ENCODE results near the gene CLK3.

CLK3 gene

DNA sequence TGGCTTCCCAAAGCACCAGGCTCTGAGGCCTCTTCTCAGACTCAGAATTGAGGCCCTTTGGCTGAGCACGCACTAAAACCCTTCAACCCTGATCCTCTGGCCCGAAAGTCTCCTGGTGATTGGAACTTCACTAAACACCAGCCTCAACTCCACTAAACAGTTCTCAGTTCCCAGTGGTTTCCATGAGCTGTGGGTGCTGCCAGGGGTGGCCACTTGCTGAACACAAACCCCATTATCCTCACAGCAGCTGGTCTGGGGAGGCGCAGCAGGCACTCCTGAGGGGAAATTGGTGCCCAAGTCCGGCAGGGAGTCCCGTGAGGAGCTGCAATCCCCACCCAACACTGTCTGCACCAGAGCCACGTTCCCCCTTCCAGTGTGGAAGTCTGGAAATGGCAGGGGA, 3.8 kb upstream of the CLK3 start:
- Mint-ChIP-seq H3K9me3 (no peaks in the 10 kb centered on the region), H3K4me3 (no peak overlapping the region), H3K27ac (no peak overlapping the region), H3K36me3 (peaks cover 27% of the 10 kb centered on the region), H3K4me1 (peaks cover 27% of the 10 kb centered on the region)
- ATAC-seq: no peak
- no peak for DNase-seq (ENCODE audit: low spot score in 2 of 2)

- ATAC-seq: no peak
- H3K4me3 Mint-ChIP-seq: peak overlapping the region; percentile 88
These were observed 3.0 kb upstream of the CLK3 start for GRCh38 chr15:74612677-74613076.

DNA sequence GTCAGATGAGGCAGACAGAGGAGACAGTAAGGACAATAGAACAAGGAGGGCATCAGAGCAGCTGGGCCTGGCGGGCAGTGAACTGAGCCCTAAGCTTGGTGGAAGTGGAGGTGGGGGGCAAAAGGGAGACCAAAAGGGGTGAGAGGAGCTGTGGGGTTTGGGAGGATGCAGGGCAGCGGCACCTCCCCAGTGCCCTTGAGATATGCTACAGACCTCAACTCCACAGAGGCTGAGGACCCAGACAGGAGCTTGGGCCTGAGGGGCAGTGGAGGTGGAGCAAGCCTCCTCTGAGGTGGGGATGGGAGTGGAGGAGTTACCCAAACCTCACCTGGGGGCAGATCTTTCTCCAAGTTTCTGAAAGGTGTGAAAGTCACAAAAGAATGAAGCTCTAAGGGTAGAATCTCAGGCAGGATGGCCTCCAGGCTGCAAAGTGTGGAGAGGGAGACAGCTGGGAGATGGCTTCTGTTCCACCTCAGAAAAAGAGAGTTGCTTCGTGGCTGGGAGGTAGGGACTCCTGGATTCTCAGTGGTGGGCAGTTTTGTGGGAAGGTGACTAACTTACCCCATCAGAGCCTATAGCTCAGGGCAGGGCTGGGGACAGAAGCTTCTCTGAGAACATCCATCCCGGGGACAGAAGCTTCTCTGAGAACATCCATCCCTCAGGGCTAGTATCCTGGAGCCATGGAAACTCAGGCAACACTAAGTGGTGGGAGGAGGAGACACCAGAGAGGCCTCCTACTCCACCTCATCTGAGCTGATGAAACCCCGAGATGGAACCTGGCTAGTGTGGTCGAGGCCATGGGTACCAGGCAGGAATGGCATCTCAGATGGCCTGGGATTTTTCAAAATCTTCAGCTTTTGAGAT, 2.3 kb upstream of the CLK3 start:
- ATAC-seq: no peak
- peaks cover 42% of the 10 kb centered on the region for H3K4me1 Mint-ChIP-seq
- no peak for DNase-seq (ENCODE audit: low spot score in 2 of 2)
- H3K36me3 Mint-ChIP-seq: peaks cover 32% of the 10 kb centered on the region
- peak overlapping the region; percentile 88 for H3K4me3 Mint-ChIP-seq
- no peaks in the 10 kb centered on the region for H3K9me3 Mint-ChIP-seq
- H3K27ac Mint-ChIP-seq: peak overlapping the region; percentile 83

More at GRCh38 chr15:74612677-74613076, 3.0 kb upstream of the CLK3 start:
- Mint-ChIP-seq H3K36me3 (peaks cover 26% of the 10 kb centered on the region), H3K4me1 (peaks cover 36% of the 10 kb centered on the region), H3K9me3 (no peaks in the 10 kb centered on the region), H3K27ac (peak overlapping the region; percentile 83)
- no peak for DNase-seq (ENCODE audit: low spot score in 2 of 2)

DNA sequence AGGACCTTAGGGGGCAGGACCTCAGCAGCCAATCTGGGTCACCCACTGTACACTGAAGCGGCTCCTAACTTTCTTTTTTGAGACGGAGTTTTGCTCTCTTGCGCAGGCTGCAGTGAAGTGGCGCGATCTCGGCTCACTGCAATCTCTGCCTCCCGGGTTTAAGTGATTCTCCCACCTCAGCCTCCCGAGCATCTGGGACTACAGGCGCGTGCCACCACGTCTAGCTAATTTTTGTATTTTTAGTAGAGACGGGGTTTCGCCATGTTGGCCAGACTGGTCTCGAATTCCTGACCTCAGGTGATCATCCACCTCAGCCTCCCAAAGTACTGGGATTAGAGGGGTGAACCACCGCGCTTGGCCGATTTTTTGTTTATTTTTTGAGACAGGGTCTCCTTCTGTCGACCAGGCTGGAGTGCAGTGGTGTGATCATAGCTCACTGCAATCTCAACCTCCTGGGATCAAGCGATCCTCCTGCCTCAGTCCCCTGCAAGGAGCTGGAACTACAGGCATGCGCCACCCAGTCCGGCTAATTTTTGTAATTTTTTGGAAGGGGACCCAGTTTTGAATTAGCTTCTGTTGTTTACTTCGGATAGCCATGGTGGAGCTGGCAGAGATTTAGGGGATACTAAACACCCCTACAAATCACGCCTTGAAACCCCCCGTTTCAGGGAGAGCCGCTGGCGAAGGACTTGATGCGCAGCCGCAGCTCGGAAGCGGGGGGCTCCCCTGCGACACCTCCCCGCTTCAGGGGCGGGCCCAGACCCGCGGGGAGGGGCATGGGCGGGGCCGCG, 1.5 kb upstream of the CLK3 start:
- peaks cover 36% of the 10 kb centered on the region for H3K36me3 Mint-ChIP-seq
- DNase-seq (ENCODE audit: low spot score in 2 of 2) (no peak), ATAC-seq (no peak)
- peak overlapping the region; percentile 96 for H3K27ac Mint-ChIP-seq
- H3K4me3 Mint-ChIP-seq: peak overlapping the region; percentile 88
- peaks cover 50% of the 10 kb centered on the region for H3K4me1 Mint-ChIP-seq
- no peaks in the 10 kb centered on the region for H3K9me3 Mint-ChIP-seq

- Mint-ChIP-seq H3K27ac (peak overlapping the region; percentile 96), H3K36me3 (peaks cover 44% of the 10 kb centered on the region), H3K4me3 (peak overlapping the region; percentile 88), H3K9me3 (no peaks in the 10 kb centered on the region), H3K4me1 (peaks cover 58% of the 10 kb centered on the region)
- DNase-seq (ENCODE audit: low spot score in 2 of 2) (peak; percentile 91 to 93), ATAC-seq (peak; percentile 75)
These were observed 710 bp upstream of the CLK3 start for GRCh38 chr15:74614744-74615507.

- peak; percentile 29 to 74 for DNase-seq (ENCODE audit: low spot score in 2 of 2)
- H3K4me3 Mint-ChIP-seq: peak overlapping the region; percentile 88
- H3K4me1 Mint-ChIP-seq: peaks cover 73% of the 10 kb centered on the region
- ATAC-seq: no peak
- H3K36me3 Mint-ChIP-seq: peaks cover 59% of the 10 kb centered on the region
- H3K27ac Mint-ChIP-seq: peak overlapping the region; percentile 96
- no peaks in the 10 kb centered on the region for H3K9me3 Mint-ChIP-seq
These were observed 817 bp downstream of the CLK3 start for GRCh38 chr15:74616366-74616939.

- peaks cover 79% of the 10 kb centered on the region for H3K4me1 Mint-ChIP-seq
- ATAC-seq: no peak
- DNase-seq (ENCODE audit: low spot score in 2 of 2): no peak
- H3K36me3 Mint-ChIP-seq: peaks cover 65% of the 10 kb centered on the region
- H3K9me3 Mint-ChIP-seq: no peaks in the 10 kb centered on the region
- H3K4me3 Mint-ChIP-seq: peak overlapping the region; percentile 88
- H3K27ac Mint-ChIP-seq: peak overlapping the region; percentile 96
These were observed 1.4 kb downstream of the CLK3 start for GRCh38 chr15:74616996-74617395.

- ATAC-seq (no peak), DNase-seq (ENCODE audit: low spot score in 2 of 2) (no peak)
- H3K9me3 Mint-ChIP-seq: no peaks in the 10 kb centered on the region
- peak overlapping the region; percentile 96 for H3K27ac Mint-ChIP-seq
- peaks cover 69% of the 10 kb centered on the region for H3K4me1 Mint-ChIP-seq
- no peak overlapping the region for H3K4me3 Mint-ChIP-seq
- peaks cover 85% of the 10 kb centered on the region for H3K36me3 Mint-ChIP-seq
These were observed 3.4 kb downstream of the CLK3 start for GRCh38 chr15:74618841-74619596.

DNA sequence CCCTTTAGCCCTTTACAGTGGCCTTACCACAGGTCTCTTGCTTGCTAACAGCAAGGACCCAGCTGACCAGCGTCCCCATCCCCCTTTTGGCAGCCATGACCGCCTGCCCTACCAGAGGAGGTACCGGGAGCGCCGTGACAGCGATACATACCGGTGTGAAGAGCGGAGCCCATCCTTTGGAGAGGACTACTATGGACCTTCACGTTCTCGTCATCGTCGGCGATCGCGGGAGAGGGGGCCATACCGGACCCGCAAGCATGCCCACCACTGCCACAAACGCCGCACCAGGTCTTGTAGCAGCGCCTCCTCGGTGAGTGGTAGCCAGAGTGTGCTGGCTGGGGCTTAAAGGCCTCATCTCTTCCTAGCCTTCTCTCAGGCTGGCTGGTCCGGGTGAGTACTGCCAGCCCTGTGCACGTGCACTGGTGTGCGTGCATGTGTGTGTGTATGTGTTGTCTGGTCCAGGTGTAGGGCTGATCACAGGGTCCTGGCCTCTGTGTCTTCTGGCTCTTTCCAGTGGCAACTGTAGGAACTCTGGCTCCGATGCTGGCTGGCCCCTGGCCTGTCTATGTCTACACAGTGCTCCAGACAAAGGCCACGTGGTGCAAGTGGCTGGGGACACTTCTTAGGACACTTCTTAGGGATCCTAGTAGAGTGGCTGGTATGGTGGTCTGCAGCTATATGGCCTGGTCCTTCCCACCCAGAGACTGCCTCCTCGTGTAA, 4.4 kb downstream of the CLK3 start:
- no peak for ATAC-seq
- peaks cover 90% of the 10 kb centered on the region for H3K36me3 Mint-ChIP-seq
- H3K27ac Mint-ChIP-seq: peak overlapping the region; percentile 96
- peaks cover 65% of the 10 kb centered on the region for H3K4me1 Mint-ChIP-seq
- H3K4me3 Mint-ChIP-seq: no peak overlapping the region
- H3K9me3 Mint-ChIP-seq: no peaks in the 10 kb centered on the region
- no peak for DNase-seq (ENCODE audit: low spot score in 2 of 2)

DNA sequence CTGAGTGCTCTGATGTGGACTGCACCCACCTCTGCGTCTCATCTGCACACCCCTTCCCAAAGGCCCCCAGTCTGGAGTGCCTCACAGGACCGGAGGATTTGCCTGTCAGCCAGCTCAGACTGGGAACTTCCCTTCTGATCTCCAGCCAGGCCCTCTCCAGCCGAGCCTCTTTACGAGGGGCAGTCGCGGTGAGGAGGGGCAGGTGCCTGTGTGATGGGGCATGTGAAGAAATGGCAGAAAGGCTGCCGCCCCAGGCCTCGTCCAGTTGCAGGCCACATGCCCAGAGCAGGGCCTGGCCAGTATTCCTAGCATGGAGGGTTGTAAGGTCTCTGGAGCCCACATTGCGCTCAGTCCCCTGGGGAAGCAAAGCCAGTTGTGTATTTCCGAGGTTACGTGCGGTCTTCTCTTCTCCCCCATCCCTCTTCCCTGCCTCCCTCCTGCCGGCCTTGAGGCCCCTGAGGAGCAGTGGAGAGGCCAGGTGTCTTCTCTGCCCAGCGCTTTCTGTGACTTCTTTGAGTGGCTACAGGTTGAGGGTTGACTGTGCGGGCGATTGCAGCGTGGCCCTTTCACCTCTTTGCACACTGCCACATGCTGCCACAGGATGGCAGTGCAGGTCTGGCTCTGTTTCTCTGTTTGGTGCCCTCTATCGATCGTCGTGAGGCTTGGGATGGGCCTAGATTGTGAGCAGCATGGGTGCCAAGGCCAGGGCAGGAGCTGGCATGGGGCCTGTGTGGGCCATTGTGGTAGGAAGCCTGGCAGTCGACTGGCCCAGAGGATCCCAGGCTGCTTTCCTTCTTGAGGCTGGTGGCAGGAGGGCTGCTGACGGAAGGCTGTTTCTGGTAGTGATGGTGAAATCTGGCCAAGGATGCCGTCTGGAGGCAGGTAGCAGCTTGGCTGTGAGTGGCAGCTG, 5.3 kb downstream of the CLK3 start:
- ATAC-seq (peak; percentile 84), DNase-seq (ENCODE audit: low spot score in 2 of 2) (peak; percentile 52 to 83)
- H3K4me1 Mint-ChIP-seq: peaks cover 65% of the 10 kb centered on the region
- no peak overlapping the region for H3K4me3 Mint-ChIP-seq
- H3K9me3 Mint-ChIP-seq: no peaks in the 10 kb centered on the region
- peak overlapping the region; percentile 80 for H3K27ac Mint-ChIP-seq
- H3K36me3 Mint-ChIP-seq: peaks cover 92% of the 10 kb centered on the region

DNA sequence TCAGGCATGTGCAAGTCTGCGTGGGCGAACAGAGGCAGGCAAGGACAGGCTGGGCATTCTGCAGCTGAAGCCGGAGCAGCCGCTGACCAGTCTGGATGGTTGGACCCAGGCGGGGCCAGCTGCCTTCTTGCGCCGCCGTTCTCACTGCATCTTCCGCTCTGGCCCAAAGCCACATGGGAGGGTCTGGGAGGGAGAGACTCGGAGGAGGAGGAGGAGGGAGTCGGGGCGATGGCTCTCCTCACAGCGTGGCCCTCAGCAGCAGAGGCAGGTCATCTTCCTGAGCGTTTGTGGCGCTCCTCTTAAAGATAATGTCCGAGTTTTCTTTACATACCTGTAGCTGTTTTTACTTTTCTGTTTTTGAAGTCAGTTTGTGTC, 5.9 kb downstream of the CLK3 start:
- Mint-ChIP-seq H3K27ac (peak overlapping the region; percentile 80), H3K4me3 (no peak overlapping the region), H3K4me1 (peaks cover 62% of the 10 kb centered on the region), H3K9me3 (no peaks in the 10 kb centered on the region), H3K36me3 (peaks cover 92% of the 10 kb centered on the region)
- no peak for ATAC-seq
- DNase-seq (ENCODE audit: low spot score in 2 of 2): no peak

GRCh38 chr15:74621936-74622335, 6.3 kb downstream of the CLK3 start:
- H3K36me3 Mint-ChIP-seq: peaks cover 92% of the 10 kb centered on the region
- H3K27ac Mint-ChIP-seq: no peak overlapping the region
- ATAC-seq (no peak), DNase-seq (ENCODE audit: low spot score in 2 of 2) (no peak)
- H3K4me3 Mint-ChIP-seq: no peak overlapping the region
- H3K4me1 Mint-ChIP-seq: peaks cover 58% of the 10 kb centered on the region
- H3K9me3 Mint-ChIP-seq: no peaks in the 10 kb centered on the region

DNA sequence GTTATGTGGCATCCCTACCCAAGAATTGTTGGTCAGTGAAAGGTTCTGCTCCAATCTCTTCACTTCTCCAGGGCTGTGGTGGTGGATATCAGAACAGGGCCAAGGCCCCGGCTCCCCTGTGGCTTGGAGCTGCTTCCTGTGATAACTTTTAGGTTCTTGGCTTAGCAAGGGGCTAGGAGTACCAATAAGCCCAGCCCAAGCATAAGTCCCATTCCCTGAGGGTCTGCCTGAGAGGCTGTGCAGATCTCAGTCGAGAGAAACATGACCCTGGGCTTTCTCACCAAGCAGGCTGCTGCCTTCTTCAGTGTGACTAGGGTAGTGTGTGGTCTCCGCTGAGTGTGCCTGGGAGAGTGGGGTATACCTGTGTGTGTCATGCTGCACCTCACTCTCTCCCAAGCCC, 7.1 kb downstream of the CLK3 start:
- no peak for ATAC-seq
- DNase-seq (ENCODE audit: low spot score in 2 of 2): no peak
- no peak overlapping the region for H3K4me3 Mint-ChIP-seq
- H3K4me1 Mint-ChIP-seq: peaks cover 50% of the 10 kb centered on the region
- H3K27ac Mint-ChIP-seq: no peak overlapping the region
- H3K9me3 Mint-ChIP-seq: no peaks in the 10 kb centered on the region
- peaks cover 96% of the 10 kb centered on the region for H3K36me3 Mint-ChIP-seq
